T-helper 9 cell (primary cell): Measurements from ENCODE around the gene MFSD8.
"Not testable (repeated sequence)": the region's sequence is repeated elsewhere in the genome, so short reads cannot be mapped to it uniquely, and the experiment has no call there.

Source experiments
- DNase-seq: peaks from one replicate; pipeline ENCODE4 v3.0.0-alpha.2; 2020

The MFSD8 gene

GRCh38 chr4:127931836-127932235 is 33.1 kb downstream of the MFSD8 start:
- DNase-seq = not testable (repeated sequence)

DNA sequence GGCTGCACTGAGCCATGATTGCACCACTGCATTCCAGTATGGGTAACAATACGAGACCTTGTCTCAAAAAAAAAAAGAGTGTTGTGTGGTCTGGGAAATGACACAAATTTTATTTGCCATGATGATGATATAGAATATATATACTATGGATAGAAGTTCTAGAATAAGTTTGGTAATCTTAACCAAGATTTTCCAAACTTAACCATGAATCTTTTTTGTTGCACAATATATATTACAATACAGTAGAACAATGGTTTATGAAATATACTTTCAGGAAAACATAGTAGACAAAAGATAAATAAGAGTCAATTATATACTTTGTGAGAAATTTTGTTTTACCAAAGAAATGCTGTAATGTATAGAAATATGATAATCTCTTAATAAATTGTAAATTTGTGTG is 34.8 kb downstream of the MFSD8 start:
- DNase-seq = no peak

- not testable (repeated sequence) for DNase-seq
Measured at GRCh38 chr4:127925720-127926119, 39.3 kb downstream of the MFSD8 start.

DNA sequence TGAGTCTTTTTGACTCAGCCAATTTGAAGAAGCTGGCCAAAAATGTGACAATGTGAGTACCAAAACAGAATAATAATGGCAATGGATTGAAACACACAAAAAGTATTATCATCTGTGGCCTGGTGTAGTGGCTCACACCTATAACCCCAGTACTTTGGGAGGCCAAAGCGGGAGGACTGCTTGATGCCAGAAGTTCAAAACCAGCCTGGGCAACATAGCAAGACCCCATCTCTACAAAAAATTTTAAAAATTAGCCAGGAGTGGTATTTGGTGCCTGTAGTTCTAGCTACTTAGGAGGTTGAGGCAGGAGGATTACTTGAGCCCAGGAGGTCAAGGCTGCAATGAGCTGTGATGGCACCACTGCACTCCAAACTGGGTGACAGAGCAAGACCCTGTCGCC is 42.7 kb downstream of the MFSD8 start:
- DNase-seq = no peak

GRCh38 chr4:127920521-127920920 is 44.5 kb downstream of the MFSD8 start:
- no peak for DNase-seq

GRCh38 chr4:127917151-127917550 is 47.8 kb downstream of the MFSD8 start:
- DNase-seq = no peak

- no peak for DNase-seq
Measured at GRCh38 chr4:127916512-127916911, 48.5 kb downstream of the MFSD8 start.

DNA sequence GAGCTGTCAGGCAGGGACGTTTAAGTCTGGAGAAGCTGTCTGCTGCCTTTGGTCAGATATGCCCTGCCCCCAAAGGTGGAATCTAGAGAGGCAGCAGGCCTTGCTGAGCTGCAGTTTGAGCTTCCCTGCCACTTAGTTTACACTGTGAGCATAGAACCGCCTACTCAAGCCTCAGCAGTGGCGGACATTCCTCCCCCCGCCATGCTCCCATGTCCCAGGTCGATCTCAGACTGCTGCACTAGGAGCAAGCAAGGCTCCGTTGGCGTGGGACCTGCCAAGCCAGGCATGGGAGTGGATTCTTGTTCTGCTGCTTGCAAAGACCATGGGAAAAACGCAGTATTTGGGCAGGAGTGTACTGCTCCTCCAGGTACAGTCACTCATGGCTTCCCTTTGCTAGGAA is 59.9 kb downstream of the MFSD8 start:
- DNase-seq = no peak

DNA sequence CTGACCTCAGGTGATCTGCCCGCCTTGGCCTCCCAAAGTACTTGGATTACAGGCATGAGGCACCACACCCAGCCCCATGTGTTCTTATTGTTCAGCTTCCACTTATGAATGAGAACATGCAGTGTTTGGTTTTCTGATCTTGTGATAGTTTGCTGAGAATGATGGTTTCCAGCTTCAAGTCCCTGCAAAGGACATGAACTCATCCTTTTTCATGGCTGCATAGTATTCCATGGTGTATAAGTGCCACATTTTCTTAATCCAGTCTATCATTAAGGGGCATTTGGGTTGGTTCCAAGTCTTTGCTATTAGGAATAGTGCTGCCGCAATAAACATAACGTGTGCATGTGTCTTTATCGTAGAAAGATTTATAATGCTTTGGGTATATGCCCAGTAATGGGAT is 65.3 kb downstream of the MFSD8 start:
- not testable (repeated sequence) for DNase-seq

GRCh38 chr4:127896528-127896927 is 68.4 kb downstream of the MFSD8 start:
- no peak for DNase-seq

DNA sequence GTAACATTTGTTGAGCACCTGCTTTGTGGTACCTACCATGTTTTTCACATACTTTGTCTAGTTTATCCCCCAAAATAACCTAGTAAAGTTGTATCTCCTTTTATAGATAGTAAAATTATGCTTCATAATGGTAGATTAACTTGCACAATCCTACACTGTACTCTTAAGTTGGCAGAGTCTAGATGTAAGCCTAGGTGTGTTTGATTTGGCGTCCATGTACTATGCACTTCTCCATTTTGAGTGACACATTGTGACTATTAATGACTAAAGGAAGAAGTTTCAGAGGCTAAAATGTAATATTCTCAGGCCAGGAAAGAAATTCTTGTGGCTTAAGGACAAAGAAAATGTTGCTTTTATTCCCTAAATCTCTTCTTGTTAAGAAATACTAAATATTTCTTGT is 68.9 kb downstream of the MFSD8 start:
- no peak for DNase-seq

DNA sequence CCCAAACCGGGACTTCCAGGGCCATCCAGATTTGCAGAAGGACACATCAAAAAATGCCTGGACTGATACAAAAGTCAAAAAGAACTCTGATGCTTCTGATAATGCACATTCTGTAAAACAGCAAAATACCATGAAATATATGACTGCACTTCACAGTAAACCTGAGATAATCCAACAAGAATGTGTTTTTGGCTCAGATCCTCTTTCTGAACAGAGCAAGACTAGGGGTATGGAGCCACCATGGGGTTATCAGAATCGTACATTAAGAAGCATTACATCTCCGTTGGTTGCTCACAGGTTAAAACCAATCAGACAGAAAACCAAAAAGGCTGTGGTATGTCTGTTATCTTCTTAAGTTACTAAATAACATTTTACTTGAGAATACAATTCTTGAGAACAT is 75.1 kb downstream of the MFSD8 start:
- DNase-seq = no peak

GRCh38 chr4:127888559-127888958 is 76.4 kb downstream of the MFSD8 start:
- DNase-seq = no peak

DNA sequence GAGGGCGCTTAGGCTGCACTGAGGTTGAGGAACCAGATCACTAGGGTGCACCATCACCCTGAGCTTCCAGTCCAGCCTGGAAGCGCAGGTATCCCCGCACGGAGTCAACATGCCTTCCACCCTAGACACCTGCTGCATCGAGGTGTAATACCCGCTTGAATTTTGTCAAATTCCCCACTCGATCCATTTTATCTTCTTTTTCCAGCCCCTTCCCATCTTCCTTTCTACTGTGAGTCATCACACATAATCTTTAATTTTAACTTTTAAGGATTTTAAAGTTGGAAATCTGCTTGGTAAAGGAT is 83.5 kb downstream of the MFSD8 start:
- no peak for DNase-seq

GRCh38 chr4:127880763-127881562 is 84.0 kb downstream of the MFSD8 start, which contains the start of gene PLK4:
Gene PLK4, plus strand, starts transcription at chr4:127880893. Its CDS starts 242 bp downstream, at chr4:127881135.
- DNase-seq = peak; percentile 81

GRCh38 chr4:127875791-127876190 is 89.2 kb downstream of the MFSD8 start:
- DNase-seq = no peak

DNA sequence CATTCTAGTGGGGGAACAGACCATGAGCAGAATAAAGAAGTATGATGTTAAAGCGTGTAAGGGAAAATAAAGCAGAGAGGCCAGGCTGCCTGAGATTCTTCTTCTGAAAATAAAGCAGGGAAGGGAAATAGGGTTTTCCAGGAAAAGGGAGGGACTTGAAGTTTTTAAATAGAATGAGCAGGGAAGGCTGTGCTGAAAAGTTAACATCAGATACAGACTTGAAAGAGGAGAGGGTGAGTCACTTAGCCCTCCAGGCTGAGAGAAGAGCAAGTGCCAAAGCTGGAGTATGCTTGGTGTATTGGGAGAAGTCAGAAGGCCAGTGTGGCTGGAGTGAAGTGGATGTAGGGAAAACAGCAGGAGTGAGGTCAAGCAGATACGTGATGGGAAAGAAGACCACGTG is 94.3 kb downstream of the MFSD8 start:
- DNase-seq = no peak

DNA sequence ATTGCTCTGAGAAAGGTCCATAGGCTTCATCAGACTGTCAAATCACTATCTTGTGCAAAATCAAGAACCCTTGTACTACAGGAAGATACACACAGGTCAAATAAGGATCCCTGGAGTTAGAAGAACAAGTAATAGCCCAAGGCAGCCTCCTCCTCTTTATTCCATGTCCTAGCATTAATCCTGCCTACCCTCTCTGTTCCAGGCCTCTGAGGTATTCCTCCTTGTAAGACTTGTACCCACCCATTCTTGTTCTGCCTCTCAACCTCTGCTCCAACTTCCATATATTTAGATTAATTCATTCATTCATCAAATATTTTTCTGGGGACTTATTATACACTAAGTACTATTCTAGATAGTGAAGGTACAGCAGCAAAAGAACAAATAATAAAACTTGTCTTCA is 94.7 kb downstream of the MFSD8 start:
- DNase-seq = no peak

GRCh38 chr4:127868196-127868595 is 96.8 kb downstream of the MFSD8 start:
- no peak for DNase-seq
